Endothelial cell of umbilical vein (primary cell): Measurements from ENCODE around the gene CMSS1. TPM values are rescaled to one million over a fixed set of nuclear protein-coding genes. Genes with fewer than 3 reads are reported as not detected.

ENCODE experiments used
- BruUV-seq: library from RNA; stranded (reverse); fragments of 400-500 nt; replicated peaks from 2 replicates; lab custom pipeline; 2021; lab: Mats Ljungman, UMichigan
- CTCF ChIA-PET: fragments of 300-600, 350-600 bp; sonication (Branson Sonifier 250); formaldehyde crosslinking; loops from one replicate; lab custom pipeline; 2021; ENCODE audit warnings: antibody characterized with exemption, inconsistent platforms; lab: Charles Lee
- POLR2A ChIA-PET: fragments of 300-600, 350-600 bp; sonication (Branson Sonifier 250); formaldehyde crosslinking; loops from one replicate; lab custom pipeline; 2021; ENCODE audit warnings: antibody characterized with exemption, inconsistent platforms; lab: Charles Lee
- DNase-seq: peaks from one replicate; pipeline ENCODE4 v3.0.0-alpha.2; 2011; ENCODE audit warnings: low read depth, low spot score
- FAIRE-seq: peaks from 2 replicates; lab custom pipeline; 2011; peaks lifted over from hg19 to GRCh38; lab: Jason Lieb, UNC
- H2AFZ ChIP-seq: 2 replicates; pipeline ENCODE4 v1.6.0; 2012; ENCODE audit warnings: low read depth, low read length, control low read depth, inconsistent platforms
- H3K27ac ChIP-seq: 2 replicates; pipeline ENCODE4 v1.5.1; 2011; ENCODE audit warnings: low read depth, mild to moderate bottlenecking, control low read depth, low read length, moderate library complexity; ENCODE audit not compliant: insufficient read depth
- H3K27me3 ChIP-seq, 2 experiments: 2 replicates each; pipeline versions ENCODE4 v1.6.0 to v1.6.1; 2011; ENCODE audit warnings: low read length in 2 of 2, mixed read lengths in 1 of 2; ENCODE audit not compliant: control insufficient read depth in 2 of 2, insufficient read depth in 2 of 2
- H3K36me3 ChIP-seq, 2 experiments: 2 replicates in 1 of 2; 3 replicates in 1 of 2; pipeline ENCODE4 v1.5.1; 2011; ENCODE audit warnings: low read length in 2 of 2, mild to moderate bottlenecking in 1 of 2, moderate library complexity in 1 of 2; ENCODE audit not compliant: control insufficient read depth in 2 of 2, insufficient read depth in 2 of 2; ENCODE audit errors: extremely low read depth in 1 of 2
- H3K4me1 ChIP-seq: 3 replicates; pipeline ENCODE4 v1.5.1; 2011; ENCODE audit warnings: mild to moderate bottlenecking, low read length; ENCODE audit not compliant: control insufficient read depth, insufficient read depth; ENCODE audit errors: extremely low read depth
- H3K4me2 ChIP-seq: 2 replicates; pipeline ENCODE4 v1.6.1; 2011; ENCODE audit warnings: low read length, control low read depth, mixed read lengths; ENCODE audit not compliant: insufficient read depth
- H3K4me3 ChIP-seq, 3 experiments: fragments of 200-600 bp in 1 of 3; sonication (generic), shearing (Covaris generic) in 1 of 3; replicated peaks in 1 of 3; 2 replicates each; pipeline ENCODE4 v1.5.1; 2011 to 2016; ENCODE audit warnings: control low read depth in 3 of 3, low read length in 3 of 3, mild to moderate bottlenecking in 2 of 3, inconsistent platforms in 1 of 3, low read depth in 1 of 3, moderate library complexity in 1 of 3; ENCODE audit not compliant: insufficient read depth in 1 of 3
- H3K79me2 ChIP-seq: 2 replicates; pipeline ENCODE4 v1.6.0; 2012; ENCODE audit warnings: low read length, inconsistent platforms; ENCODE audit not compliant: control insufficient read depth, insufficient read depth
- H3K9ac ChIP-seq: replicated peaks from 2 replicates; pipeline ENCODE3; 2011; ENCODE audit warnings: low read length, control low read depth; ENCODE audit not compliant: insufficient read depth; ENCODE audit errors: extremely low read depth
- H3K9me1 ChIP-seq: replicated peaks from 3 replicates; pipeline ENCODE4 v1.6.0; 2011; ENCODE audit warnings: mild to moderate bottlenecking, low read length; ENCODE audit not compliant: control insufficient read depth, insufficient read depth; ENCODE audit errors: extremely low read depth
- H3K9me3 ChIP-seq: replicated peaks from 2 replicates; pipeline ENCODE4 v1.5.1; 2012; ENCODE audit warnings: low read length, inconsistent platforms; ENCODE audit not compliant: control insufficient read depth, insufficient read depth
- H4K20me1 ChIP-seq: replicated peaks from 2 replicates; pipeline ENCODE3; 2011; ENCODE audit warnings: mild to moderate bottlenecking, low read length; ENCODE audit not compliant: control insufficient read depth, insufficient read depth; ENCODE audit errors: extremely low read depth
- CTCF ChIP-seq, 2 donors: IDR thresholded peaks; 1 replicate in 1 of 2; 2 replicates in 1 of 2; pipeline ENCODE4 v1.5.1; 2011; ENCODE audit warnings: low read length in 2 of 2, mild to moderate bottlenecking in 2 of 2, moderate library complexity in 2 of 2, control low read depth in 1 of 2, inconsistent platforms in 1 of 2, low read depth in 1 of 2; ENCODE audit not compliant: insufficient read depth in 1 of 2; ENCODE audit errors: extremely low read depth in 1 of 2
- EZH2 ChIP-seq: IDR thresholded peaks from 2 replicates; pipeline ENCODE4 v1.6.1; 2012; ENCODE audit warnings: borderline replicate concordance, low read depth, mild to moderate bottlenecking, moderate library complexity, low read length, inconsistent platforms; ENCODE audit not compliant: severe bottlenecking
- FOS ChIP-seq: IDR thresholded peaks from 2 replicates; pipeline ENCODE4 v1.6.1; 2011; ENCODE audit warnings: mild to moderate bottlenecking, low read length, moderate library complexity, borderline replicate concordance; ENCODE audit not compliant: insufficient read depth
- GATA2 ChIP-seq: IDR thresholded peaks from 2 replicates; pipeline ENCODE4 v1.7.0; 2011; ENCODE audit warnings: low read depth, mild to moderate bottlenecking, moderate library complexity, mixed read lengths, low read length; ENCODE audit not compliant: insufficient read length, insufficient read depth
- JUN ChIP-seq: IDR thresholded peaks from 2 replicates; pipeline ENCODE4 v1.6.1; 2011; ENCODE audit warnings: borderline replicate concordance, low read depth; ENCODE audit not compliant: insufficient read length, insufficient read depth
- MYC ChIP-seq: IDR thresholded peaks from one replicate; pipeline ENCODE4 v1.6.1; 2011; ENCODE audit warnings: mild to moderate bottlenecking, low read depth, low read length
- POLR2AphosphoS5 ChIP-seq: IDR thresholded peaks from 2 replicates; pipeline ENCODE4 v1.6.1; 2012; ENCODE audit warnings: low read depth, mild to moderate bottlenecking, control low read depth, low read length, moderate library complexity; ENCODE audit not compliant: insufficient read depth
- dilution Hi-C: fragments of 300-500 bp; cut with MboI; formaldehyde crosslinking; loops from one replicate; pipeline ENCODE4 v1.15.0; 2019; ENCODE audit warnings: low sequenced_read_pairs; ENCODE audit not compliant: extremely low pct_ligation_motif_present
- intact Hi-C: fragments of 100-400 bp; cut with micrococcal nuclease; formaldehyde crosslinking; loops from one replicate; pipeline ENCODE4 v1.10.0; 2022
- polyA plus RNA-seq, 4 experiments: library from polyadenylated mRNA; depleted of rRNA in 3 of 4; stranded (reverse) in 3 of 4; unstranded in 1 of 4; fragments of >200 nt; gene quantifications; 2 replicates each; pipeline versions ENCODE4 v1.2.1 to v1.2.3, GENCODE V29; 2011 to 2012; ENCODE audit warnings: missing spikeins in 1 of 4
- total RNA-seq: library from RNA; stranded (reverse); gene quantifications from 2 replicates; pipeline ENCODE4 v1.2.3, GENCODE V29; 2021
- TF ChIP-seq, protein P1 (sequence below): IDR thresholded peaks from 2 replicates; pipeline ENCODE4 v1.6.1; 2011; ENCODE audit not compliant: insufficient read depth, insufficient read length

CMSS1 gene
- total and polyA plus RNA-seq, 2 donors (not counting 3 experiments of a cell fraction or from before 2014, with no cell fraction given), result 9.7 to 60.6 TPM

DNA sequence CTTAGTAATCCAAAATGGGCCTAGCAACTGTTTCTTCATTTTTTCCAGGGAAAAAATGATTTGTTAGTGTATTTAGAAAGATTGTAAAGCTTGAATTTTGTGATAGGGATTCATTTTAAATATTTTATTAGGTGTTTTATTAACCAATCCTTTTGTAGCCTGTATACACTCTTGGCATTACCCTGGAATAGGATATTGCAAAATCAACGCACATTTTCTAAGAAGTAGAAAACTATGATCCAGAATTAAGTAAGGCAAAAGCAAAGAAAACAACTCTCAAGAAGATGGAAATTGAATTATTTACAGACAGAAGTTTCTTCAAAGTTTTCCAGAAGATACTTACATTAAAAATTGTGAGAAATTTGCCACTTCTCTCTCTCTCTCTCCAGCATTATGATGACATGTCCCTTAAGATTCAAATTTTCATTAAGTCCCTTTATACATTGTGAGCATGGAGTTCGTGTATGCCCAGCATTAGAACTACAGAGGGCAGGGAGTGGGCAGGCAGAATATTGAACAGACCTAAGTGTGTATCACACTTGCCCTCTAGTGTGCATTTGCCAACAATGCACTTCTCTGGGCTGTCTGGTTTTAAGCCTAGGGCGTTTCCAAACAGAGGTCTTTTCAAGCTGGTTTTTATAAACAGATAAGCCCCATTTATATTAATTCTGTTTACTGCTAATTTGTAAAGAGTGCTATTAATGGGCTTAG lies 28.5 kb upstream of the CMSS1 start:
- no peak overlapping the region for H3K27ac ChIP-seq
- peaks cover 4 to 11% of the 10 kb centered on the region in 2 experiments for H3K36me3 ChIP-seq
- intact Hi-C loops, result loop anchor here (1.0 to 2.0 kb wide), 2 partner anchors 675 to 766 kb away; no protein-coding TSS in a partner anchor
- H3K4me3 ChIP-seq, result no peak overlapping the region
- dilution Hi-C loops, result no loop called here
- H3K9ac ChIP-seq, result no peak overlapping the region
- FAIRE-seq (peak; percentile 78), DNase-seq (peak; percentile 68)
- no peaks in the 10 kb centered on the region for H3K4me1 ChIP-seq
- no peak overlapping the region for H2AFZ ChIP-seq
- H3K27me3 ChIP-seq, result no peaks in the 10 kb centered on the region
- no peak for TF ChIP-seq JUN
- TF ChIP-seq CTCF (IDR thresholded peaks at IDR 0.05; ENCODE audit: extremely low read depth in 1 of 2, insufficient read depth in 1 of 2, low read depth in 1 of 2, low read length in 2 of 2), result peak; percentile 52 to 58
- TF ChIP-seq, protein P1, sequence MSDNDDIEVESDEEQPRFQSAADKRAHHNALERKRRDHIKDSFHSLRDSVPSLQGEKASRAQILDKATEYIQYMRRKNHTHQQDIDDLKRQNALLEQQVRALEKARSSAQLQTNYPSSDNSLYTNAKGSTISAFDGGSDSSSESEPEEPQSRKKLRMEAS, result no peak
- CTCF ChIA-PET, result interaction anchor here (0.6 to 3.1 kb wide), 22 partner anchors 9 to 972 kb away, joined by 3 to 22 read pairs (median 3); partner anchors contain the start of gene CMSS1
- no peaks in the 10 kb centered on the region for H4K20me1 ChIP-seq
- H3K9me1 ChIP-seq, result no peaks in the 10 kb centered on the region
- BruUV-seq, result no TSS peak
- POLR2A ChIA-PET, result no interaction called here
- H3K9me3 ChIP-seq, result no peaks in the 10 kb centered on the region
- no peak overlapping the region for H3K4me2 ChIP-seq
- H3K79me2 ChIP-seq, result no peaks in the 10 kb centered on the region

DNA sequence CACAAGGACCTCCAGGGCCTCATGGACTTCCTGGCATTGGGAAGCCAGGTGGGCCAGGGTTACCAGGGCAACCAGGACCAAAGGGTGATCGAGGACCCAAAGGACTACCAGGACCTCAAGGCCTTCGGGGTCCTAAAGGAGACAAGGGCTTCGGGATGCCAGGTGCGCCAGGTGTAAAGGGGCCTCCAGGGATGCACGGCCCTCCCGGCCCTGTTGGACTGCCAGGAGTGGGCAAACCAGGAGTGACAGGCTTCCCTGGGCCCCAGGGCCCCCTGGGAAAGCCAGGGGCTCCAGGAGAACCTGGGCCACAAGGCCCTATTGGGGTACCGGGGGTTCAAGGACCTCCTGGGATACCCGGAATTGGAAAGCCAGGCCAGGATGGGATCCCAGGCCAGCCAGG lies 23.2 kb upstream of the CMSS1 start:
- intact Hi-C loops, result no loop called here
- Histone ChIP-seq H3K4me1 (no peaks in the 10 kb centered on the region), H3K36me3 (peaks cover 11 to 17% of the 10 kb centered on the region in 2 experiments), H3K4me3 (no peak overlapping the region), H3K79me2 (no peaks in the 10 kb centered on the region), H4K20me1 (no peaks in the 10 kb centered on the region), H3K4me2 (no peak overlapping the region), H3K9me3 (no peaks in the 10 kb centered on the region), H2AFZ (no peak overlapping the region), H3K27ac (no peak overlapping the region), H3K9me1 (no peaks in the 10 kb centered on the region), H3K9ac (no peak overlapping the region), H3K27me3 (no peaks in the 10 kb centered on the region)
- CTCF ChIA-PET, result no interaction called here
- TF ChIP-seq CTCF (IDR thresholded peaks at IDR 0.05; ENCODE audit: extremely low read depth in 1 of 2, insufficient read depth in 1 of 2, low read depth in 1 of 2, low read length in 2 of 2), result no peak
- no peak for TF ChIP-seq EZH2
- no peak for TF ChIP-seq MYC
- TF ChIP-seq FOS, result no peak
- no peak for TF ChIP-seq POLR2AphosphoS5
- TF ChIP-seq JUN, result no peak
- no peak for TF ChIP-seq GATA2
- dilution Hi-C loops, result no loop called here
- DNase-seq (no peak), FAIRE-seq (no peak)
- POLR2A ChIA-PET, result no interaction called here
- no TSS peak for BruUV-seq
